ENCODE data around the gene FECH. TPM values are rescaled to one million over a fixed set of nuclear protein-coding genes. Genes with fewer than 3 reads are reported as not detected.
"Not testable (repeated sequence)": the region's sequence is repeated elsewhere in the genome, so short reads cannot be mapped to it uniquely, and the experiment has no call there.

Gene FECH
- total RNA-seq, 4 donors from 2014 or later, result 24.1 to 37.2 (median 29.2) TPM

DNA sequence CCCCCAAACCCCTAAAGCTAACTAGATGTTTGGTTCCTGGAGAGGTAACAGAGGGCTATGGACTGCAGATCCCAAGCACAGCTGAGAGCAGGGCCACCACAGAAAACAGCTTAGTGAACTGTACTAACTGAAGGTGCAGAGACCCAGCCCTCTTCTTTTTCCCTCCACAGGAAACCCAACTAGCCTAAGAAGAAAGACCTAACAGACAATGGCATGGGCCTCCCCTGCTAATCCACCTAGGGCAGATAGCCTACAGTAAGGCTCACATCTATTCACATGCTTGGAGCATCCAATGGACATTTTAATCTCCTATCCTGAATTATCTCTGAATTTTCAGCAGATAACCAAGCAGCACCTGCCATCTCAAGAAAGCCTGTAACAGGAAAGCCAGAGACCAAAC lies 8.8 kb upstream of the FECH start:
- DNase-seq (ENCODE audit: extremely low spot score), result no peak
- intact Hi-C loops (cut with DNase I), result no loop called here

GRCh38 chr18:57592716-57593115 lies 6.2 kb upstream of the FECH start:
- H3K27me3 ChIP-seq; H3K4me1 ChIP-seq; DNase-seq (ENCODE audit: extremely low spot score); H3K4me3 ChIP-seq; H3K27ac ChIP-seq (replicated peaks in 1 of 4); intact Hi-C loops (cut with DNase I); H3K9me3 ChIP-seq; H3K36me3 ChIP-seq: not testable (repeated sequence)
- 86% methylated on average over 4 of the region's 4 CpGs for WGBS

More for the DNA sequence above, 8.8 kb upstream of the FECH start:
- Histone ChIP-seq H3K36me3 (peaks cover 4 to 35% (median 22%) of the 10 kb centered on the region in 4 donors), H3K27ac (replicated peaks in 1 of 4) (no peak overlapping the region), H3K27me3 (no peaks in the 10 kb centered on the region), H3K4me3 (no peak overlapping the region), H3K9me3 (no peaks in the 10 kb centered on the region), H3K4me1 (no peaks in the 10 kb centered on the region)
- TF ChIP-seq POLR2AphosphoS5 (IDR thresholded peaks at IDR 0.05) (no peak), POLR2A (IDR thresholded peaks at IDR 0.05; ENCODE audit: low read depth) (no peak), CTCF (IDR thresholded peaks at IDR 0.05) (no peak), EP300 (IDR thresholded peaks at IDR 0.05) (no peak)

GRCh38 chr18:57589161-57589560 lies 2.7 kb upstream of the FECH start:
- Histone ChIP-seq H3K4me3 (no peak overlapping the region), H3K4me1 (peaks cover 14 to 25% (median 21%) of the 10 kb centered on the region in 4 donors), H3K9me3 (no peaks in the 10 kb centered on the region), H3K27ac (replicated peaks in 1 of 4) (no peak overlapping the region), H3K36me3 (peaks cover 0 to 10% (median 5%) of the 10 kb centered on the region in 4 donors), H3K27me3 (no peaks in the 10 kb centered on the region)
- 88% methylated on average over 2 of the region's 2 CpGs for WGBS
- no peak for TF ChIP-seq CTCF (IDR thresholded peaks at IDR 0.05)
- no peak for TF ChIP-seq POLR2A (IDR thresholded peaks at IDR 0.05; ENCODE audit: low read depth)
- no peak for TF ChIP-seq EP300 (IDR thresholded peaks at IDR 0.05)
- TF ChIP-seq POLR2AphosphoS5 (IDR thresholded peaks at IDR 0.05), result no peak
- intact Hi-C loops (cut with DNase I), result no loop called here
- no peak for DNase-seq (ENCODE audit: extremely low spot score)

DNA sequence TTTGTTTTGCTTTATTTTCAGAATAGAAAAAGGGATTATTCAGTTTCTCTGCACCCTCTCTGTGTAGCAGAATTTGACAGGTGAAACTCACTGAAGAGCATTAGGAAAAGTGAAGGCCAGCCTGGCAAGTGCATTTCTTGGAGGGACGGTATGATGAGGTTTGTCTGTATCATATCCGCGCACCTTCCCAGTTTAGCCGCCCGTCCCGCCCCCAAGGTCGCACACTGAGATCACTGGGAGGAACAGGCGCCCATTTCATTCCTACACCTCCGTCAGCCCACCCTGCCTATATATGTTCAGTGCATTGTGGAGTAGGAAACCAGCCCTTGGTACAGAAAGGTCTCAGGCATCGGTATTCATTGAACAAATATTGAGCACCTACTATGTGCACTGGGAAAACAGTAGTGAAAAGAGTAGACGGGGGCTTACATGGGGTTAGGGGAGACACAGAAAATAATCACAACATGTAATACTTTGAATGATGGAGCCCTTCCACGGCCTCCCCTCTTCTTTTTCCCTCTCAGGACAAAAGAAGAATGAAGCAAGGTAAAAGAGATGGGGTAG lies 678 bp upstream of the FECH start:
- DNase-seq (ENCODE audit: extremely low spot score), result no peak
- H3K27ac ChIP-seq (replicated peaks in 1 of 4), result peak overlapping the region; percentile 90 to 95 (median 90)
- intact Hi-C loops (cut with DNase I), result no loop called here
- 81% methylated on average over 12 of the region's 12 CpGs for WGBS
- peaks cover 0 to 8% (median under 1%) of the 10 kb centered on the region in 4 donors for H3K36me3 ChIP-seq
- no peak for TF ChIP-seq POLR2A (IDR thresholded peaks at IDR 0.05; ENCODE audit: low read depth)
- TF ChIP-seq POLR2AphosphoS5 (IDR thresholded peaks at IDR 0.05), result no peak
- TF ChIP-seq CTCF (IDR thresholded peaks at IDR 0.05), result no peak
- H3K9me3 ChIP-seq, result no peaks in the 10 kb centered on the region
- no peaks in the 10 kb centered on the region for H3K27me3 ChIP-seq
- H3K4me1 ChIP-seq, result peaks cover 14 to 25% (median 21%) of the 10 kb centered on the region in 4 donors
- peak overlapping the region; percentile 79 to 88 (median 85) for H3K4me3 ChIP-seq

GRCh38 chr18:57585855-57586250 lies 649 bp downstream of the FECH start:
- no peaks in the 10 kb centered on the region for H3K27me3 ChIP-seq
- H3K36me3 ChIP-seq, result peaks cover 0 to 10% (median 4%) of the 10 kb centered on the region in 4 donors
- 25% methylated on average over 8 of the region's 8 CpGs for WGBS
- peaks cover 14 to 25% (median 21%) of the 10 kb centered on the region in 4 donors for H3K4me1 ChIP-seq
- intact Hi-C loops (cut with DNase I), result no loop called here
- no peak for DNase-seq (ENCODE audit: extremely low spot score)
- H3K27ac ChIP-seq (replicated peaks in 1 of 4), result peak overlapping the region; percentile 90 to 95 (median 90)
- H3K9me3 ChIP-seq, result no peaks in the 10 kb centered on the region
- peak overlapping the region; percentile 79 to 88 (median 85) for H3K4me3 ChIP-seq
- no peak for TF ChIP-seq POLR2A (IDR thresholded peaks at IDR 0.05; ENCODE audit: low read depth)
- no peak for TF ChIP-seq CTCF (IDR thresholded peaks at IDR 0.05)
- TF ChIP-seq POLR2AphosphoS5 (IDR thresholded peaks at IDR 0.05), result no peak
- no peak for TF ChIP-seq EP300 (IDR thresholded peaks at IDR 0.05)

Data from esophagus muscularis mucosa (tissue), 4 donors.